Testis (tissue), 3 donors: ENCODE results near the gene CERK. TPM values are rescaled to one million over a fixed set of nuclear protein-coding genes. Genes with fewer than 3 reads are reported as not detected.

Experiments used
- DNase-seq: peaks from one replicate; pipeline ENCODE4 v3.0.0-alpha.2; 2019
- H3K27ac ChIP-seq, 2 donors: fragments of 200-600 bp; sonication (generic); one replicate each; pipeline ENCODE4 v1.5.1; 2019
- H3K27me3 ChIP-seq: fragments of 200-600 bp; sonication (generic); one replicate; pipeline ENCODE4 v1.5.1; 2019
- H3K36me3 ChIP-seq: fragments of 200-600 bp; sonication (generic); one replicate; pipeline ENCODE4 v1.5.1; 2017; ENCODE audit warnings: low read depth; ENCODE audit errors: missing control alignments
- H3K4me1 ChIP-seq: fragments of 200-600 bp; sonication (generic); one replicate; pipeline ENCODE4 v1.5.1; 2019
- H3K4me3 ChIP-seq, 2 donors: fragments of 200-600 bp; sonication (generic); one replicate each; pipeline ENCODE4 v1.5.1; 2017 to 2019
- H3K9me3 ChIP-seq: fragments of 200-600 bp; sonication (generic); one replicate; pipeline ENCODE4 v1.5.1; 2017
- POLR2A ChIP-seq: fragments of 450-650 bp; IDR thresholded peaks from one replicate; pipeline ENCODE4 v1.6.1; 2017; ENCODE audit warnings: antibody characterized with exemption, mild to moderate bottlenecking, moderate library complexity
- WGBS, 2 donors: methylation state at CpG; one replicate each; pipeline ENCODE4 v1.1.5; 2018; 5-methylcytosine and 5-hydroxymethylcytosine counted together
- intact Hi-C: fragments of 100-400 bp; cut with DNase I; formaldehyde crosslinking; loops from one replicate; pipeline ENCODE4 v1.15.1; 2023; ENCODE audit warnings: low total_unique reads
- polyA plus RNA-seq: library from polyadenylated mRNA; stranded (reverse); fragments of 350-450 nt; fragmentation: Illumina TruSeq; extraction: RNeasy Lipid Tissue Mini Kit (QIAGEN cat#74804); gene quantifications from one replicate; pipeline ENCODE4 v1.2.3, GENCODE V29; 2014; ENCODE audit warnings: low read depth, low replicate concordance; ENCODE audit not compliant: insufficient read depth
- total RNA-seq, 2 donors: library from RNA; depleted of rRNA; stranded (reverse); fragments of >200 nt; gene quantifications; one replicate each; pipeline ENCODE4 v1.2.3, GENCODE V29; 2016
- TF ChIP-seq, protein P1 (sequence below), 3 experiments: fragments of 450-650 bp in 2 of 3; fragments of 200-600 bp in 1 of 3; sonication (generic) in 1 of 3; IDR thresholded peaks; one replicate each; pipeline ENCODE4 v1.5.1; 2016 to 2019; ENCODE audit warnings: antibody characterized with exemption in 3 of 3, mild to moderate bottlenecking in 2 of 3, moderate library complexity in 1 of 3

CERK gene
- total and polyA plus RNA-seq, 3 donors from 2014 or later, result 14.0 to 21.3 (median 17.0) TPM

DNA sequence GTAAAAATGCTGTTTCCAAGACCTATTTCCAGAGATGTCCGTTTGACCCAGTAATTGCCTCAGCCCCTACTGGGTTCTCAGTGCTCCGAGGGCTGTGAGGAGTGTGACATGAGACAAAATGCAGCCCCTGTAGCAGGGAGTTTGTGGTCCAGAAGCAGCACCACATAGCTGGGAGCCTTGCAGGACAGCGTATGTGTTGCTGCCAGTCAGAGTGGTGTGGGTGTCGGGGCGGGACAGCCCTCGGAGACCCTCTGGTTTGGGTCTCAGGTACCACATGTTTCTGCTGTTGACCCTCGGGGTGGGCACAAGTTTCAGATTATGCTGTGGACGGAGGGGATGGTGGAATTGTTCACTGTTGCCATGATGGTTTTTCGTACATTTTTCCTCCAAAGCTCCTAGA lies 41.6 kb upstream of the CERK start:
- H3K36me3 ChIP-seq, result no peaks in the 10 kb centered on the region
- WGBS, 2 donors, result 82 to 92% methylated on average over 8 to 9 of the region's 9 CpGs
- H3K9me3 ChIP-seq, result no peaks in the 10 kb centered on the region
- no peak for DNase-seq
- intact Hi-C loops, result no loop called here
- H3K27ac ChIP-seq, result no peak overlapping the region
- H3K4me3 ChIP-seq, result no peak overlapping the region
- peaks cover 5% of the 10 kb centered on the region for H3K4me1 ChIP-seq
- H3K27me3 ChIP-seq, result no peaks in the 10 kb centered on the region
- TF ChIP-seq POLR2A, result no peak
- TF ChIP-seq, protein P1, sequence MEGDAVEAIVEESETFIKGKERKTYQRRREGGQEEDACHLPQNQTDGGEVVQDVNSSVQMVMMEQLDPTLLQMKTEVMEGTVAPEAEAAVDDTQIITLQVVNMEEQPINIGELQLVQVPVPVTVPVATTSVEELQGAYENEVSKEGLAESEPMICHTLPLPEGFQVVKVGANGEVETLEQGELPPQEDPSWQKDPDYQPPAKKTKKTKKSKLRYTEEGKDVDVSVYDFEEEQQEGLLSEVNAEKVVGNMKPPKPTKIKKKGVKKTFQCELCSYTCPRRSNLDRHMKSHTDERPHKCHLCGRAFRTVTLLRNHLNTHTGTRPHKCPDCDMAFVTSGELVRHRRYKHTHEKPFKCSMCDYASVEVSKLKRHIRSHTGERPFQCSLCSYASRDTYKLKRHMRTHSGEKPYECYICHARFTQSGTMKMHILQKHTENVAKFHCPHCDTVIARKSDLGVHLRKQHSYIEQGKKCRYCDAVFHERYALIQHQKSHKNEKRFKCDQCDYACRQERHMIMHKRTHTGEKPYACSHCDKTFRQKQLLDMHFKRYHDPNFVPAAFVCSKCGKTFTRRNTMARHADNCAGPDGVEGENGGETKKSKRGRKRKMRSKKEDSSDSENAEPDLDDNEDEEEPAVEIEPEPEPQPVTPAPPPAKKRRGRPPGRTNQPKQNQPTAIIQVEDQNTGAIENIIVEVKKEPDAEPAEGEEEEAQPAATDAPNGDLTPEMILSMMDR (IDR thresholded peaks at IDR 0.05), result no peak

DNA sequence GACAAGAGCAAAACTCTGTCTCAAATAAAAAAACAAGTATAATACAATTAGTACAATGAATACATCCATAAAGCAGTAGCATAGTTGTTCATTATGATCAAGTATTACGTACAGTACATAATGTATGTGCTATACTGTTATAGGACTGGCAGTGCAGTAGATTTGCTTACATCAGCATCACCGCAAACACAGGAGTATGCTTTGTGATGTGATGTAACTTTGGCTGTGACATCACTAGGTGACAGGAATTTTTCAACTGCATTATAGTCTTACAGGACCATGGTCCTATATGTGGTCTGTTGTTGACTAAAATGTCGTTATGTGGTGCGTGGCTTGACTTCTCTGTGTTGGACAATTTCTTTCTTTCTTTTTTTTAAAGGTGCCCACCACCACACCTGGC lies 41.0 kb upstream of the CERK start:
- H3K4me1 ChIP-seq, result peaks cover 7% of the 10 kb centered on the region
- TF ChIP-seq, protein P1 (IDR thresholded peaks at IDR 0.05), result no peak
- no peak for TF ChIP-seq POLR2A
- DNase-seq, result no peak
- no peaks in the 10 kb centered on the region for H3K36me3 ChIP-seq
- H3K9me3 ChIP-seq, result no peaks in the 10 kb centered on the region
- H3K27ac ChIP-seq, result no peak overlapping the region
- intact Hi-C loops, result no loop called here
- H3K27me3 ChIP-seq, result no peaks in the 10 kb centered on the region
- H3K4me3 ChIP-seq, result no peak overlapping the region
- WGBS, 2 donors, result 96 to 100% methylated on average over 4 of the region's 4 CpGs

DNA sequence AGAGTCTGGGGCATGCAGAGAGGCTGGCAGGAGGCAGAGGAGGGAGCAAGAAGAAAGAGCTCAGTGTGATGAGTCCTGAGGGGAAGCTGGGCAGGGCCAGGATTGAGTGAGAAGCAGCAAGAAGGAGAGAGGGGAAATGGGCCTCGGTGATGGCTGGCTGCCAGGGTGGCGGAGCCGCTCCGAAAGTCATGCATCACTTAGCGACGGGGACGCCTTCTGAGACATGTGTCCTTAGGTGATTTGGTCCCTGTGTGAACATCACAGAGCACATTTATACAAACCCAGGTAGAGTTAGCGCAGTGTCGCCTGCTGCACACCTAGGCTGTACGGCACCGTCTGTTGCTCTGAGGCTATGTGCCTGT lies 39.5 kb upstream of the CERK start:
- H3K4me1 ChIP-seq, result peaks cover 10% of the 10 kb centered on the region
- TF ChIP-seq, protein P1 (IDR thresholded peaks at IDR 0.05), result no peak
- no peak for TF ChIP-seq POLR2A

DNA sequence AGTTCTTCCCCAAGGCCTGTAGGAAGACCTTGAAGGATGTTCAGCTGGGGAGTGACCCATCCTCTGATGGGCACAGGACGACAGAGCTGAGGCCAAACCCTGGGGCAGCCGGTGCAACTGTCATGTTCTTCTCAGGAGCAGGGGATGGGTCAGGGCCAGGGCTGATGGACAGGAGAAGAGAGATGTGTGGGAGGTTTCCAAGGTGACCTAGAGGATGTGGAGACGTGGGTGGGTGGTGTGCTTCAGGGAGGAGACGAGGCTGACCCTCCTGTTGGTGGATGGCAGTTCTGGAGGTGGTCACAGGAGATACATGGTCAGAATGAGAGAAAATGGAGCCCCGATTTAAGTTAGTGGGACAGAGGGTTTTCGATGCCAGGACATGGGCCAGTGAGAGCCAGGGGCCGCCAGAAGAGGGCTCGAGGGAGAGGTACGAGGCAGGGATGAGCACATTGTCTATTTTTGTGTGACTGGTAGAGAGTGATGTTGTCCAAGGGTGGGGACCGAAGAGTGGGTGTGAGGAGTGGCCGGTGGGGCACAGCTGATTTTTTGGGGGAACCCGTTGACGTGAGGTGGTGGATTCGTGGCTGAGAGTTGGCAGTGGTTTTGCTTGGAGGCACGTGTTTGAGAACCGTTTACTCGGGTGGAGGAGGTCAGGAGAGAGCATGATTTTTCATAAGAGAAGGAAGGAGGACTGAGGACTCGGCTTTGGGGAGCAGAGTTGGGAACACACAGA lies 39.0 kb upstream of the CERK start:
- no peak for DNase-seq
- whole genome bisulfite sequencing, 2 donors, result 78 to 87% methylated on average over 18 of the region's 18 CpGs
- peaks cover 10% of the 10 kb centered on the region for H3K4me1 ChIP-seq
- no peaks in the 10 kb centered on the region for H3K9me3 ChIP-seq
- intact Hi-C loops, result no loop called here
- H3K4me3 ChIP-seq, result no peak overlapping the region
- TF ChIP-seq POLR2A, result no peak
- TF ChIP-seq, protein P1 (IDR thresholded peaks at IDR 0.05), result no peak
- no peak overlapping the region for H3K27ac ChIP-seq
- H3K36me3 ChIP-seq, result no peaks in the 10 kb centered on the region
- H3K27me3 ChIP-seq, result no peaks in the 10 kb centered on the region

More for the DNA sequence above, 39.5 kb upstream of the CERK start:
- DNase-seq, result no peak
- Histone ChIP-seq H3K27me3 (no peaks in the 10 kb centered on the region), H3K9me3 (no peaks in the 10 kb centered on the region), H3K4me3 (no peak overlapping the region), H3K36me3 (no peaks in the 10 kb centered on the region), H3K27ac (no peak overlapping the region)
- WGBS, 2 donors, result 94% methylated on average over 6 to 11 of the region's 11 CpGs
- intact Hi-C loops, result no loop called here
